Lower leg skin (tissue), 3 donors: Measurements from ENCODE around the gene DAB2IP.

Experiments used
- POLR2A ChIP-seq, 2 donors: fragments of 450-650 bp; IDR thresholded peaks; one replicate each; pipeline ENCODE4 v1.6.1; 2016 to 2017; ENCODE audit warnings: antibody characterized with exemption in 2 of 2, mild to moderate bottlenecking in 1 of 2, moderate library complexity in 1 of 2
- TF ChIP-seq, protein P1 (sequence below), 3 donors: fragments of 450-650 bp; IDR thresholded peaks; one replicate each; pipeline ENCODE4 v1.5.1; 2016; ENCODE audit warnings: antibody characterized with exemption in 3 of 3, mild to moderate bottlenecking in 3 of 3, moderate library complexity in 2 of 3

DNA sequence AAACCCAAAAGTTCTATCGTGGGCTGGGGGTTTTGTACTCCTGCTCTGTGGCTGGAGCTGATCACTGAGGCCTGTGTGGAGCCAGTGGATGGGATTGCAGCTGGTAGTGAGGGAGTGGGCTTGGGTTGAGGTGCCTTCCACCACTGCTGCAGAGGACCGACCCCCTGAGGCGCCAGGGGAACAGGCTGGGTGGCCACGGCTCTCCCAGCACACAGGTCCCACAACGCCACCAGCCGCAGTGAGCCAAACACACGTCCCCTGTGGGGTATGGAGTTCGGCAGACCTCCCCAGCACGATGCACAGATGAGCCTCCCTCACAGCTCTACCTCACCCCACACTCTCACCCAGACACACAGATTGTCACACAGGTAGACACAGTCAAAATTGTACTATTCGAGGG, 109.1 kb downstream of the DAB2IP start:
- TF ChIP-seq, protein P1, sequence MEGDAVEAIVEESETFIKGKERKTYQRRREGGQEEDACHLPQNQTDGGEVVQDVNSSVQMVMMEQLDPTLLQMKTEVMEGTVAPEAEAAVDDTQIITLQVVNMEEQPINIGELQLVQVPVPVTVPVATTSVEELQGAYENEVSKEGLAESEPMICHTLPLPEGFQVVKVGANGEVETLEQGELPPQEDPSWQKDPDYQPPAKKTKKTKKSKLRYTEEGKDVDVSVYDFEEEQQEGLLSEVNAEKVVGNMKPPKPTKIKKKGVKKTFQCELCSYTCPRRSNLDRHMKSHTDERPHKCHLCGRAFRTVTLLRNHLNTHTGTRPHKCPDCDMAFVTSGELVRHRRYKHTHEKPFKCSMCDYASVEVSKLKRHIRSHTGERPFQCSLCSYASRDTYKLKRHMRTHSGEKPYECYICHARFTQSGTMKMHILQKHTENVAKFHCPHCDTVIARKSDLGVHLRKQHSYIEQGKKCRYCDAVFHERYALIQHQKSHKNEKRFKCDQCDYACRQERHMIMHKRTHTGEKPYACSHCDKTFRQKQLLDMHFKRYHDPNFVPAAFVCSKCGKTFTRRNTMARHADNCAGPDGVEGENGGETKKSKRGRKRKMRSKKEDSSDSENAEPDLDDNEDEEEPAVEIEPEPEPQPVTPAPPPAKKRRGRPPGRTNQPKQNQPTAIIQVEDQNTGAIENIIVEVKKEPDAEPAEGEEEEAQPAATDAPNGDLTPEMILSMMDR (IDR thresholded peaks at IDR 0.05) = no peak
- TF ChIP-seq POLR2A (IDR thresholded peaks at IDR 0.05) = no peak
